B cell (primary cell): ENCODE data around the gene DFFB. TPM values are rescaled to one million over a fixed set of nuclear protein-coding genes. Genes with fewer than 3 reads are reported as not detected.
A peak's percentile ranks its signal among the peaks of the same experiment; 100 is the strongest.

Experiments
- ATAC-seq: fragments of 200-7000 bp; cut with Tn5 transposase; one replicate; pipeline ENCODE4 v1.10.0; 2021; ENCODE audit warnings: low read depth, mild to moderate bottlenecking, moderate number of reproducible peaks, moderate library complexity
- CTCF ChIA-PET: fragments of 350-600 bp; sonication (Branson Sonifier 250); formaldehyde crosslinking; loops from one replicate; lab custom pipeline; 2021; ENCODE audit warnings: antibody characterized with exemption, inconsistent platforms; lab: Charles Lee
- POLR2A ChIA-PET: fragments of 350-600 bp; sonication (Branson Sonifier 250); formaldehyde crosslinking; loops from one replicate; lab custom pipeline; 2021; ENCODE audit warnings: antibody characterized with exemption; lab: Charles Lee
- DNase-seq: peaks from one replicate; pipeline ENCODE4 v3.0.0; 2013
- H2AFZ ChIP-seq: 2 replicates; pipeline ENCODE4 v1.6.1; 2012; ENCODE audit warnings: mild to moderate bottlenecking, low read depth, low read length; ENCODE audit not compliant: insufficient read depth, poor library complexity, severe bottlenecking
- H3K27ac ChIP-seq, 2 donors: 1 replicate in 1 of 2; 2 replicates in 1 of 2; pipeline ENCODE4 v1.5.1; 2012 to 2013; ENCODE audit warnings: low read length in 2 of 2, mild to moderate bottlenecking in 2 of 2, moderate library complexity in 1 of 2
- H3K27me3 ChIP-seq, 4 experiments: fragments of 200-600 bp in 1 of 4; sonication (generic) in 1 of 4; replicated peaks in 1 of 4; 1 replicate in 2 of 4; 2 replicates in 2 of 4; pipeline versions ENCODE4 v1.6.1 to v1.7.0; 2013 to 2016; ENCODE audit warnings: low read length in 3 of 4, mild to moderate bottlenecking in 2 of 4, mixed read lengths in 1 of 4, moderate library complexity in 1 of 4; ENCODE audit not compliant: insufficient read depth in 4 of 4, control insufficient read depth in 3 of 4; ENCODE audit errors: control extremely low read depth in 1 of 4
- H3K36me3 ChIP-seq, 2 experiments: replicated peaks in 1 of 2; 1 replicate in 1 of 2; 2 replicates in 1 of 2; pipeline versions ENCODE4 v1.6.1 to v1.7.1; 2013; ENCODE audit warnings: low read length in 1 of 2; ENCODE audit not compliant: insufficient read depth in 2 of 2, control insufficient read depth in 1 of 2; ENCODE audit errors: control extremely low read depth in 1 of 2, extremely low read depth in 1 of 2
- H3K4me1 ChIP-seq, 2 donors: fragments of 200-600 bp in 1 of 2; sonication (generic) in 1 of 2; 1 replicate in 1 of 2; 2 replicates in 1 of 2; pipeline versions ENCODE4 v1.5.1 to v1.6.1; 2013 to 2017; ENCODE audit warnings: low read length in 2 of 2; ENCODE audit not compliant: control insufficient read depth in 2 of 2, insufficient read depth in 2 of 2
- H3K4me2 ChIP-seq: replicated peaks from 2 replicates; pipeline ENCODE3; 2012; ENCODE audit warnings: mild to moderate bottlenecking, low read depth, low read length; ENCODE audit not compliant: poor library complexity, severe bottlenecking
- H3K4me3 ChIP-seq, 5 experiments: fragments of 200-600 bp in 1 of 5; sonication (generic) in 1 of 5; 1 replicate in 3 of 5; 2 replicates in 2 of 5; pipeline versions ENCODE4 v1.5.1 to v1.7.0; 2011 to 2016; ENCODE audit warnings: low read length in 4 of 5, mild to moderate bottlenecking in 4 of 5, low read depth in 2 of 5, control low read depth in 1 of 5, moderate library complexity in 1 of 5; ENCODE audit not compliant: insufficient read depth in 1 of 5; ENCODE audit errors: control extremely low read depth in 1 of 5, extremely low read depth in 1 of 5
- H3K79me2 ChIP-seq: fragments of 200-600 bp; sonication (generic); one replicate; pipeline ENCODE4 v1.6.0; 2016; ENCODE audit warnings: low read length; ENCODE audit not compliant: control insufficient read depth, insufficient read depth
- H3K9ac ChIP-seq: fragments of 200-600 bp; sonication (generic); 2 replicates; pipeline ENCODE4 v1.6.1; 2017; ENCODE audit warnings: mild to moderate bottlenecking, low read length, moderate library complexity
- H3K9me3 ChIP-seq, 3 donors: one replicate each; pipeline versions ENCODE4 v1.6.1 to v1.7.1; 2013; ENCODE audit warnings: low read length in 2 of 3; ENCODE audit not compliant: control insufficient read depth in 2 of 3, insufficient read depth in 1 of 3; ENCODE audit errors: control extremely low read depth in 1 of 3
- H4K20me1 ChIP-seq: 2 replicates; pipeline ENCODE4 v1.6.0; 2012; ENCODE audit warnings: mild to moderate bottlenecking, low read length; ENCODE audit not compliant: insufficient read depth, control insufficient read depth, poor library complexity, severe bottlenecking
- H3K27ac Mint-ChIP-seq: one replicate; pipeline ENCODE4 v1.8.0; 2021; ENCODE audit warnings: mixed read lengths
- H3K27me3 Mint-ChIP-seq: one replicate; pipeline ENCODE4 v1.8.0; 2021; ENCODE audit warnings: mixed read lengths
- H3K4me1 Mint-ChIP-seq: one replicate; pipeline ENCODE4 v1.8.0; 2021; ENCODE audit warnings: mixed read lengths
- H3K4me3 Mint-ChIP-seq: one replicate; pipeline ENCODE4 v1.8.0; 2021; ENCODE audit warnings: mixed read lengths
- H3K9me3 Mint-ChIP-seq: one replicate; pipeline ENCODE4 v1.8.0; 2022; ENCODE audit warnings: mixed read lengths; ENCODE audit not compliant: insufficient read depth
- CTCF ChIP-seq: fragments of 200-600 bp; IDR thresholded peaks from one replicate; pipeline ENCODE4 v1.8.0; 2022; ENCODE audit warnings: antibody characterized with exemption, mild to moderate bottlenecking
- EZH2 ChIP-seq: IDR thresholded peaks from 2 replicates; pipeline ENCODE4 v1.6.1; 2012; ENCODE audit warnings: borderline replicate concordance, low read depth, mild to moderate bottlenecking, moderate library complexity, low read length; ENCODE audit not compliant: insufficient read depth, poor library complexity, severe bottlenecking
- WGBS: methylation state at CpG from one replicate; pipeline ENCODE4 v1.1.5; 2013; ENCODE audit warnings: missing lambda C conversion rate; ENCODE audit not compliant: insufficient coverage; 5-methylcytosine and 5-hydroxymethylcytosine counted together
- intact Hi-C: fragments of 100-400 bp; cut with micrococcal nuclease; formaldehyde crosslinking; loops from one replicate; pipeline ENCODE4 v1.10.0; 2022
- polyA plus RNA-seq: library from polyadenylated mRNA; depleted of rRNA; stranded (reverse); fragments of >200 nt; gene quantifications from 2 replicates; pipeline ENCODE4 v1.2.3, GENCODE V29; 2012
- total RNA-seq, 2 donors: library from RNA; stranded (reverse); fragments of 120-200 nt in 1 of 2; gene quantifications; 1 replicate in 1 of 2; 2 replicates in 1 of 2; pipeline versions ENCODE4 v1.2.3 to v1.2.4, GENCODE V29; 2013 to 2022

The DFFB gene
- total and polyA plus RNA-seq, 2 donors (not counting 1 experiment from before 2014, with no cell fraction given) = 14.0 to 17.4 TPM

GRCh38 chr1:3910857-3911845, 53.9 kb downstream of the DFFB start:
- H3K4me1 ChIP-seq = peaks cover 4 to 23% of the 10 kb centered on the region in 2 donors
- peak overlapping the region; percentile 60 for H2AFZ ChIP-seq
- Mint-ChIP-seq H3K9me3 (no peaks in the 10 kb centered on the region), H3K4me3 (peak overlapping the region; percentile 72), H3K27ac (peak overlapping the region; percentile 6), H3K27me3 (peaks cover 6% of the 10 kb centered on the region), H3K4me1 (peaks cover 25% of the 10 kb centered on the region)
- H3K27me3 ChIP-seq = peaks cover 0 to 15% (median 0%) of the 10 kb centered on the region in 4 experiments
- ChIA-PET CTCF (interaction anchor here (0.7 to 2.5 kb wide), 16 partner anchors 11 to 916 kb away, joined by 3 to 31 read pairs (median 3); no protein-coding TSS in a partner anchor), POLR2A (no interaction called here)
- no peaks in the 10 kb centered on the region for H3K9me3 ChIP-seq
- intact Hi-C loops = loop anchor here (1.0 to 2.0 kb wide), 2 partner anchors 134 to 176 kb away; no protein-coding TSS in a partner anchor
- peak overlapping the region; percentile 66 for H3K4me2 ChIP-seq
- H3K4me3 ChIP-seq = no peak overlapping the region
- no peaks in the 10 kb centered on the region for H4K20me1 ChIP-seq
- peak; percentile 86 for ATAC-seq
- no peak overlapping the region for H3K27ac ChIP-seq
- peak; percentile 90 for TF ChIP-seq CTCF
- no peak for TF ChIP-seq EZH2
- WGBS = 19% methylated on average over 33 of the region's 35 CpGs
- no peak overlapping the region for H3K9ac ChIP-seq
- no peaks in the 10 kb centered on the region for H3K79me2 ChIP-seq
- H3K36me3 ChIP-seq = no peaks in the 10 kb centered on the region
- peak; percentile 84 for DNase-seq
